GM12891 (cell line): ENCODE measurements around the gene GRK1.

Experiments used
- DNase-seq: peaks from one replicate; pipeline ENCODE4 v3.0.0; 2011; ENCODE audit warnings: low spot score; ENCODE audit not compliant: insufficient read length
- FAIRE-seq: peaks from 2 replicates; lab custom pipeline; 2011; peaks lifted over from hg19 to GRCh38; lab: Jason Lieb, UNC
- PAX5 ChIP-seq: IDR thresholded peaks from 2 replicates; pipeline ENCODE4 v1.6.1; 2011; ENCODE audit warnings: low read length, moderate library complexity, mild to moderate bottlenecking; ENCODE audit not compliant: insufficient read depth, severe bottlenecking
- POLR2A ChIP-seq: IDR thresholded peaks from 2 replicates; pipeline ENCODE4 v1.6.1; 2011; ENCODE audit warnings: low read depth, low read length, control low read depth
- POLR2AphosphoS5 ChIP-seq: IDR thresholded peaks from 2 replicates; pipeline ENCODE4 v1.6.1; 2011; ENCODE audit warnings: low read depth, low read length, control low read depth
- POU2F2 ChIP-seq: IDR thresholded peaks from 2 replicates; pipeline ENCODE4 v1.6.1; 2011; ENCODE audit warnings: low read depth, mild to moderate bottlenecking, control low read depth, low read length, moderate library complexity
- SPI1 ChIP-seq: IDR thresholded peaks from 2 replicates; pipeline ENCODE4 v1.6.1; 2011; ENCODE audit warnings: low read depth, low read length, control low read depth
- TAF1 ChIP-seq: IDR thresholded peaks from 2 replicates; pipeline ENCODE4 v1.6.1; 2011; ENCODE audit warnings: low read depth, low read length, control low read depth

GRK1 gene

GRCh38 chr13:113754691-113755090 is 87.7 kb downstream of the GRK1 start:
- DNase-seq, result no peak
- FAIRE-seq, result no peak
- TF ChIP-seq POLR2AphosphoS5, result no peak
- TF ChIP-seq POU2F2, result no peak
- TF ChIP-seq TAF1, result no peak
- TF ChIP-seq PAX5, result no peak
- TF ChIP-seq SPI1, result no peak
- no peak for TF ChIP-seq POLR2A

- DNase-seq, result no peak
- FAIRE-seq, result peak; percentile 84
- no peak for TF ChIP-seq POLR2AphosphoS5
- TF ChIP-seq PAX5, result no peak
- no peak for TF ChIP-seq POLR2A
- TF ChIP-seq POU2F2, result no peak
- TF ChIP-seq TAF1, result no peak
- no peak for TF ChIP-seq SPI1
These were observed 89.5 kb downstream of the GRK1 start for GRCh38 chr13:113756441-113757097.

GRCh38 chr13:113758651-113759524 is 91.9 kb downstream of the GRK1 start, which contains the start of gene TMEM255B:
TSS of gene TMEM255B (plus strand) at chr13:113759226. CDS start at chr13:113759270, 44 bp downstream.
- FAIRE-seq (peak; percentile 78), DNase-seq (peak; percentile 96)
- TF ChIP-seq POU2F2 (no peak), POLR2A (no peak), POLR2AphosphoS5 (no peak), SPI1 (no peak), PAX5 (no peak), TAF1 (no peak)

- TF ChIP-seq PAX5 (no peak), SPI1 (no peak)
- no peak for FAIRE-seq
- no peak for DNase-seq
These were observed 92.6 kb downstream of the GRK1 start for GRCh38 chr13:113759525-113760137.

GRCh38 chr13:113761136-113761535 is 94.1 kb downstream of the GRK1 start:
- FAIRE-seq, result no peak
- TF ChIP-seq PAX5 (no peak), SPI1 (no peak), POLR2AphosphoS5 (no peak), POU2F2 (no peak), TAF1 (no peak), POLR2A (no peak)
- no peak for DNase-seq

- TF ChIP-seq POLR2AphosphoS5 (no peak), POU2F2 (no peak), TAF1 (no peak), PAX5 (no peak), SPI1 (no peak), POLR2A (no peak)
- no peak for FAIRE-seq
- DNase-seq, result no peak
These were observed 95.1 kb downstream of the GRK1 start for GRCh38 chr13:113762075-113762474.

GRCh38 chr13:113762538-113762937 is 95.5 kb downstream of the GRK1 start:
- TF ChIP-seq TAF1 (no peak), SPI1 (no peak), POLR2AphosphoS5 (no peak), POU2F2 (no peak), PAX5 (no peak), POLR2A (no peak)
- FAIRE-seq, result no peak
- DNase-seq, result no peak

- TF ChIP-seq POLR2AphosphoS5 (no peak), POU2F2 (no peak), POLR2A (no peak), TAF1 (no peak), PAX5 (no peak), SPI1 (no peak)
- DNase-seq (no peak), FAIRE-seq (no peak)
These were observed 96.2 kb downstream of the GRK1 start for GRCh38 chr13:113763254-113763653.
